ENCODE measurements around the gene MCEMP1. TPM values are rescaled to one million over a fixed set of nuclear protein-coding genes. Genes with fewer than 3 reads are reported as not detected.

The MCEMP1 gene
- total RNA-seq, 3 donors from 2014 or later = 1.0 to 2.4 TPM; not detected in 1

DNA sequence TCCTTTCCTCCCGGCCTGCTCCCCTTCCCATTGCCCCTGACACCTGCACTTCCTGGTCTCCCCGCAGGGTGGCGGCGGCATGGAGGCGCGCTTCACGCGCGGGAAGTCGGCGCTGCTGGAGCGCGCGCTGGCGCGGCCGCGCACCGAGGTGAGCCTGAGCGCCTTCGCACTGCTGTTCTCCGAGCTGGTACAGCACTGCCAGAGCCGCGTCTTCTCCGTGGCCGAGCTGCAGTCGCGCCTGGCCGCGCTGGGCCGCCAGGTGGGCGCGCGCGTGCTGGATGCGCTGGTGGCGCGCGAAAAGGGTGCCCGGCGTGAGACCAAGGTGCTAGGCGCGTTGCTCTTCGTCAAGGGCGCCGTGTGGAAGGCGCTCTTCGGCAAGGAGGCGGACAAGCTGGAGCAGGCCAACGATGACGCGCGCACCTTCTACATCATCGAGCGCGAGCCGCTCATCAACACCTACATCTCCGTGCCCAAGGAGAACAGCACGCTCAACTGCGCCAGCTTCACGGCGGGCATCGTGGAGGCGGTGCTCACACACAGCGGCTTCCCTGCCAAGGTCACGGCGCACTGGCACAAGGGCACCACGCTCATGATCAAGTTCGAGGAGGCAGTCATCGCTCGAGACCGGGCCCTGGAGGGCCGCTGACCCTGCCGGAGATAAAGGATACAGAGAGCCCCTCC, 5.4 kb downstream of the MCEMP1 start:
- peaks cover 0 to 27% of the 10 kb centered on the region in 2 donors for H3K27me3 ChIP-seq
- no peaks in the 10 kb centered on the region for H3K9me3 ChIP-seq
- DNase-seq (ENCODE audit: low spot score in 2 of 2) = no peak
- peak overlapping the region; percentile 96 to 100 (median 97) for H3K4me3 ChIP-seq
- no peaks in the 10 kb centered on the region for H3K36me3 ChIP-seq
- intact Hi-C loops (cut with DNase I; ENCODE audit: low total_unique reads) = no loop called here
- H3K4me1 ChIP-seq = peaks cover 0 to 3% of the 10 kb centered on the region in 2 donors
- peak overlapping the region; percentile 43 to 86 for H3K27ac ChIP-seq
- TF ChIP-seq POLR2AphosphoS5 (IDR thresholded peaks at IDR 0.05) (no peak), POLR2A (IDR thresholded peaks at IDR 0.05) (no peak), CTCF (IDR thresholded peaks at IDR 0.05) (no peak)

DNA sequence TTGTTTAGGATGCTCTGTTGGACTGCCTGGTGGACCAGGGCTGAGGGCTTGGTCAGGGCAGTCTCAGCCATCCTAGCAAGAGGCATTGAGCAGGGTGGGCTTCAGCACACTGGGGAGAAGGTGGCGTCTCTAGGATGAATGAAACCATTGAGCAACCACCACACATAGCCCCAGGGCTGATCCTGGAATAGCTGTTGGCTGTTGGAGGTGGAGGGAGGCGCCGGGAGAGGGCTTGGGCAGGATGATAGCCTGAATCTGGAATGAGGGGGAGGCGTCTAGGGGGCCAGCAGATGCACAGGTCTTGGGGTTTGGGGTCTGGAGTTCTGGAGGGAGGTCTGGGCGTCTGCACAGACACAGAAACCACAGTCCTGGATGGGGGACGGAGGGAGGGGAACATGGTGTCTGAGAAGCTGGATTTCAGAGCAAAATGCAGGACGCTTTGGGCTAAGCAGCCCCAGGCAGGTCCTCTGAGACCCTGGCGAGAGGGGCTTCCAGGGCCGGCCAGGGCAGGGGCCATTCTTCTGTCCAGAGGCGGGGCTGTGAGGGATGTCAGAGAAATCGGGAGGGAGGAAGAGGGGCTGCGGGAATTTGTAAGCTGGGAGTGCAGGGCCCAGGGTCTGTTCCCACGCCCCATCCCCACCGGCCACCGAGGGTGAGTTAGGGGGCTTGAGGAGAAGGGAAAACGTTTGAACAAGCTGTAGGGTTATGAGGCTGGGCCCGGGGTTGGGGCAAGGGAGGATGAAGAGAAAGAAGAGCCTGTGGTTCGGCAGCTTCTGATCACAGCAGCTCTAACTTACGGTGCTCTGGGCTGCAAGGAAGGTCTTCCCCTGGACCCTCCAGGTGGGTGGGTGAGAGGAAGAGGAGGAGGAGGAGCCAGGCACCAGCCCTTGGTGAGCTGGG, 8.9 kb downstream of the MCEMP1 start:
- intact Hi-C loops (cut with DNase I; ENCODE audit: low total_unique reads) = no loop called here
- Histone ChIP-seq H3K4me3 (no peak overlapping the region), H3K9me3 (no peaks in the 10 kb centered on the region), H3K36me3 (no peaks in the 10 kb centered on the region), H3K27me3 (peaks cover 0 to 18% of the 10 kb centered on the region in 2 donors), H3K27ac (no peak overlapping the region), H3K4me1 (no peaks in the 10 kb centered on the region)
- TF ChIP-seq CTCF (IDR thresholded peaks at IDR 0.05) (no peak), POLR2AphosphoS5 (IDR thresholded peaks at IDR 0.05) (no peak), POLR2A (IDR thresholded peaks at IDR 0.05) (no peak)
- no peak for DNase-seq (ENCODE audit: low spot score in 2 of 2)

- H3K36me3 ChIP-seq = no peaks in the 10 kb centered on the region
- no peaks in the 10 kb centered on the region for H3K9me3 ChIP-seq
- intact Hi-C loops (cut with DNase I; ENCODE audit: low total_unique reads) = no loop called here
- no peak overlapping the region for H3K4me3 ChIP-seq
- TF ChIP-seq POLR2AphosphoS5 (IDR thresholded peaks at IDR 0.05) = no peak
- no peak overlapping the region for H3K27ac ChIP-seq
- H3K4me1 ChIP-seq = no peaks in the 10 kb centered on the region
- H3K27me3 ChIP-seq = peaks cover 0 to 18% of the 10 kb centered on the region in 2 donors
- DNase-seq (ENCODE audit: low spot score in 2 of 2) = no peak
Measured at GRCh38 chr19:7687177-7687576, 10.3 kb downstream of the MCEMP1 start.

DNA sequence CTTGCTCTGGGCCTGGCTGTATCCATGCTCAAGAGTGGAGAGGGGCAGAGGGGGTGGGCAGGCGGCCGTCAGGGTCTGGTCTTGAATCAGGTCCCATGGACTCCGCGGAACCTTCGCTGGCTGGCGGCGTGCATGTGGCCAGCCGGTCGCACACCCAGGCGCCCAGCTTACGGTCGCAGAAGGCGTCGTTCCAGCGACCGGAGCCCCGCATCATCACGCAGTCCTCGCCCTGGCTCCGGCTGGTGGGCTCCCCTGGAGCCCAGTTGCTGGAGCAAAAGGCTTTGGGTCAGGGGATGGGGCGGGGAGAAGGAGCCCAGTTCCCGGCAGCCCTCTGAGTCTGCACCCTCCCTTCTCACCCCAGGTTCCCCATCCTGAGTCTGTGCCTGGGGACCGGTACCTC, 12.3 kb downstream of the MCEMP1 start:
- Histone ChIP-seq H3K27me3 (peaks cover 0 to 18% of the 10 kb centered on the region in 2 donors), H3K36me3 (no peaks in the 10 kb centered on the region), H3K4me3 (no peak overlapping the region), H3K4me1 (no peaks in the 10 kb centered on the region), H3K9me3 (no peaks in the 10 kb centered on the region), H3K27ac (no peak overlapping the region)
- intact Hi-C loops (cut with DNase I; ENCODE audit: low total_unique reads) = no loop called here
- no peak for DNase-seq (ENCODE audit: low spot score in 2 of 2)
- TF ChIP-seq POLR2A (IDR thresholded peaks at IDR 0.05) = no peak
- TF ChIP-seq CTCF (IDR thresholded peaks at IDR 0.05) = no peak
- no peak for TF ChIP-seq POLR2AphosphoS5 (IDR thresholded peaks at IDR 0.05)

- no peak for TF ChIP-seq POLR2AphosphoS5 (IDR thresholded peaks at IDR 0.05)
- no peak for TF ChIP-seq POLR2A (IDR thresholded peaks at IDR 0.05)
- no peak for TF ChIP-seq CTCF (IDR thresholded peaks at IDR 0.05)
- H3K9me3 ChIP-seq = no peaks in the 10 kb centered on the region
- no peaks in the 10 kb centered on the region for H3K4me1 ChIP-seq
- intact Hi-C loops (cut with DNase I; ENCODE audit: low total_unique reads) = no loop called here
- H3K27ac ChIP-seq = no peak overlapping the region
- no peaks in the 10 kb centered on the region for H3K36me3 ChIP-seq
- DNase-seq (ENCODE audit: low spot score in 2 of 2) = no peak
- peaks cover 0 to 18% of the 10 kb centered on the region in 2 donors for H3K27me3 ChIP-seq
- H3K4me3 ChIP-seq = no peak overlapping the region
Measured at GRCh38 chr19:7690779-7691258, 13.9 kb downstream of the MCEMP1 start.

All from breast epithelium (tissue), 4 donors.